ENCODE data around the gene MYH7.

GRCh38 chr14:23371865-23372264 is 63.6 kb downstream of the MYH7 start:
- no peak for TF ChIP-seq GATA2 (IDR thresholded peaks at IDR 0.05; ENCODE audit: low read depth, low read length)
- TF ChIP-seq GATA3 (IDR thresholded peaks at IDR 0.05; ENCODE audit: low read depth, low read length): no peak

Measured in SH-SY5Y (cell line).